ENCODE data around the gene RPL28.

Gene RPL28

GRCh38 chr19:55439052-55439451, 53.3 kb downstream of the RPL28 start:
- no peak for DNase-seq (ENCODE audit: low spot score)
- TF ChIP-seq, protein P1, sequence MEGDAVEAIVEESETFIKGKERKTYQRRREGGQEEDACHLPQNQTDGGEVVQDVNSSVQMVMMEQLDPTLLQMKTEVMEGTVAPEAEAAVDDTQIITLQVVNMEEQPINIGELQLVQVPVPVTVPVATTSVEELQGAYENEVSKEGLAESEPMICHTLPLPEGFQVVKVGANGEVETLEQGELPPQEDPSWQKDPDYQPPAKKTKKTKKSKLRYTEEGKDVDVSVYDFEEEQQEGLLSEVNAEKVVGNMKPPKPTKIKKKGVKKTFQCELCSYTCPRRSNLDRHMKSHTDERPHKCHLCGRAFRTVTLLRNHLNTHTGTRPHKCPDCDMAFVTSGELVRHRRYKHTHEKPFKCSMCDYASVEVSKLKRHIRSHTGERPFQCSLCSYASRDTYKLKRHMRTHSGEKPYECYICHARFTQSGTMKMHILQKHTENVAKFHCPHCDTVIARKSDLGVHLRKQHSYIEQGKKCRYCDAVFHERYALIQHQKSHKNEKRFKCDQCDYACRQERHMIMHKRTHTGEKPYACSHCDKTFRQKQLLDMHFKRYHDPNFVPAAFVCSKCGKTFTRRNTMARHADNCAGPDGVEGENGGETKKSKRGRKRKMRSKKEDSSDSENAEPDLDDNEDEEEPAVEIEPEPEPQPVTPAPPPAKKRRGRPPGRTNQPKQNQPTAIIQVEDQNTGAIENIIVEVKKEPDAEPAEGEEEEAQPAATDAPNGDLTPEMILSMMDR (IDR thresholded peaks at IDR 0.05; ENCODE audit: borderline replicate concordance, control extremely low read depth, extremely low read depth, insufficient read depth, missing control alignments): no peak
- in situ Hi-C loops (cut with MboI; ENCODE audit: low sequenced_read_pairs, unreplicated experiment): no loop called here

DNA sequence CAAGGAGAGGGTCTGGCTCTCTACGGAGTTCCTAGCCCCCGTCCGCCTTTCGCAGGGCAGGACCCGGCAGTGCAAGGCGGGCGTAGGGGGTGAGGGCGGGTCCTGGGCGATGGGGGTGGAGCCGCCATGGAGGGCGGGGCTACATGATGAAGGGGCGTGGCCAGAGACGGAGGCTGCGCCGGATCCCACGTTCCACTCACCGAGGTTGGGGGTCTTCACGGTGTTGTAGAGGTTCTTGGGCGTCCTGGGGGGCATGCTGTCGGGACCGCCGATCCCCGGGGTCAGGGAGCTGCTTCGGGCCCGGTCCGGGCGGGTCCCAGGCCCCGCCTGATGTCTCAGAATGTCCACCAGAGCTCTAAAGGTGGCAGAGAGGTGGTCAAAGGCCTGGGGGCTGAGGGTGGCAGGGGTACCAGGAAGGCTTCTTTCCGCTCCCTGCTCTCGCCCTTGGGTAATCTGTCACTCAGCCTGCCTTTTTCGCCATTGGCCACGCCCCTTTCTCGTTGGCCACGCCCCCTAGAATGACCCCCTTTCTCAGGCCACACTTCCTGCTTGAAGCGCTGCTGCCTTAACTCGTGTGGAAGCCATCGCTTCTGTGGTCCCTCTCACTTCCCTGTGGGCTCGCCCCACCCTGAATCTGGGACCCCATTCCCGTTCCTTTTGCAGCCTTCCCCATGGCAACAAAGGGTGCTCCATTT, 54.8 kb downstream of the RPL28 start:
- in situ Hi-C loops (cut with MboI; ENCODE audit: low sequenced_read_pairs, unreplicated experiment): no loop called here
- TF ChIP-seq, protein P1 (IDR thresholded peaks at IDR 0.05; ENCODE audit: borderline replicate concordance, control extremely low read depth, extremely low read depth, insufficient read depth, missing control alignments): no peak
- DNase-seq (ENCODE audit: low spot score): peak; percentile 73

GRCh38 chr19:55441319-55441691, 55.6 kb downstream of the RPL28 start:
- TF ChIP-seq, protein P1 (IDR thresholded peaks at IDR 0.05; ENCODE audit: borderline replicate concordance, control extremely low read depth, extremely low read depth, insufficient read depth, missing control alignments): no peak
- in situ Hi-C loops (cut with MboI; ENCODE audit: low sequenced_read_pairs, unreplicated experiment): no loop called here
- DNase-seq (ENCODE audit: low spot score): no peak

GRCh38 chr19:55441692-55442321, 56.1 kb downstream of the RPL28 start:
- no peak for DNase-seq (ENCODE audit: low spot score)
- in situ Hi-C loops (cut with MboI; ENCODE audit: low sequenced_read_pairs, unreplicated experiment): no loop called here
- TF ChIP-seq, protein P1 (IDR thresholded peaks at IDR 0.05; ENCODE audit: borderline replicate concordance, control extremely low read depth, extremely low read depth, insufficient read depth, missing control alignments): no peak

DNA sequence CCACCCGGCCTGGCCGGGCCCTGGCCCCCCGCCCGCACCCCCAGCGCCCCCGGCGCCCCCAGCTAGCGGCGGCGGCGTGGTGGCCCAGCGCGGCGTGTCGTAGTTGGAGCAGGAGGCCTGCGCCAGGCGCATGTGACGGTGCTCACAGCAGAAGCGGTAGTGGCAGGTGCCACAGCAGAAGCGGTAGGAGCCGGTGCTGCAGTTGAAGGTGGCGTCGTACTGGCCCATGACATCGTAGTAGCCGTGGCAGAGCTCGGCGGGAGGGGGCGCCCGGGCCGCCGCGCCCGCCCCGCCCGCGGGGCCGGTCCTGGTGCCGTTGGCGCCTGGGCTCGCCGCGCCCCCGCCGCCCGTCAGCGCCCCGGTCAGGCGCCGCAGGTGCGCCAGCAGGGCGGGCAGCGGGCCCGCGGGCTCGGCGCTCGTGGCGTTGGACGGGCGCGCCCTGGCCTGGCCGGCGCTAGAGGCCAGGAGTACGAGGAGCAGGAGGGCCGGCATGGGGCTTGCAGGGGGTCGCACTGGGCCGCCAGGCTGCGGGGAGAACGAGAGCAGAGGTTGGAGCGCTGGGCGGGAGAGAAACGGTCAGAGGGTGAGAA, 56.7 kb downstream of the RPL28 start:
- TF ChIP-seq, protein P1 (IDR thresholded peaks at IDR 0.05; ENCODE audit: borderline replicate concordance, control extremely low read depth, extremely low read depth, insufficient read depth, missing control alignments): no peak
- DNase-seq (ENCODE audit: low spot score): no peak
- in situ Hi-C loops (cut with MboI; ENCODE audit: low sequenced_read_pairs, unreplicated experiment): no loop called here

GRCh38 chr19:55443045-55443823, 57.5 kb downstream of the RPL28 start, which contains the start of gene SHISA7:
Gene SHISA7, minus strand, starts transcription at chr19:55443300. Its CDS starts 437 bp downstream, at chr19:55442863.
- TF ChIP-seq, protein P1 (IDR thresholded peaks at IDR 0.05; ENCODE audit: borderline replicate concordance, control extremely low read depth, extremely low read depth, insufficient read depth, missing control alignments): no peak
- DNase-seq (ENCODE audit: low spot score): no peak
- in situ Hi-C loops (cut with MboI; ENCODE audit: low sequenced_read_pairs, unreplicated experiment): no loop called here
